Upper lobe of right lung (tissue), 1 donor: ENCODE measurements around the gene DNAJC13. TPM values are rescaled to one million over a fixed set of nuclear protein-coding genes. Genes with fewer than 3 reads are reported as not detected.

Experiments
- ATAC-seq: fragments of 200-7000 bp; cut with Tn5 transposase; one replicate; pipeline ENCODE4 v1.9.1; 2020; ENCODE audit warnings: mild to moderate bottlenecking, moderate library complexity
- DNase-seq: peaks from one replicate; pipeline ENCODE4 v3.0.0-alpha.2; 2020
- H3K27ac ChIP-seq: fragments of 200-600 bp; one replicate; pipeline ENCODE4 v1.8.0; 2022
- H3K27me3 ChIP-seq: fragments of 200-600 bp; one replicate; pipeline ENCODE4 v1.8.0; 2022; ENCODE audit warnings: mild to moderate bottlenecking
- H3K36me3 ChIP-seq: fragments of 200-600 bp; one replicate; pipeline ENCODE4 v1.8.0; 2022
- H3K4me1 ChIP-seq: fragments of 200-600 bp; one replicate; pipeline ENCODE4 v1.8.0; 2022
- H3K4me3 ChIP-seq: fragments of 200-600 bp; one replicate; pipeline ENCODE4 v1.8.0; 2022; ENCODE audit warnings: mild to moderate bottlenecking
- H3K9me3 ChIP-seq: fragments of 200-600 bp; one replicate; pipeline ENCODE4 v1.8.0; 2022
- intact Hi-C: fragments of 100-400 bp; cut with DNase I; formaldehyde crosslinking; loops from one replicate; pipeline ENCODE4 v1.11.0; 2022
- total RNA-seq: library from RNA; stranded (reverse); fragmentation: NEBNext Ultra II Directional; extraction: Animal tissue kit (Norgen Biotek cat#: 25700); gene quantifications from one replicate; pipeline ENCODE4 v1.2.1, GENCODE V29; 2021
- TF ChIP-seq, protein P1 (sequence below): fragments of 200-600 bp; IDR thresholded peaks from one replicate; pipeline ENCODE4 v1.8.0; 2022; ENCODE audit warnings: antibody characterized with exemption
- donor health status: DM: no; HTN: yes; CAD: no; lungs with severe emphysema.

The DNAJC13 gene
- total RNA-seq, 1 donor from 2014 or later = 44.8 TPM

DNA sequence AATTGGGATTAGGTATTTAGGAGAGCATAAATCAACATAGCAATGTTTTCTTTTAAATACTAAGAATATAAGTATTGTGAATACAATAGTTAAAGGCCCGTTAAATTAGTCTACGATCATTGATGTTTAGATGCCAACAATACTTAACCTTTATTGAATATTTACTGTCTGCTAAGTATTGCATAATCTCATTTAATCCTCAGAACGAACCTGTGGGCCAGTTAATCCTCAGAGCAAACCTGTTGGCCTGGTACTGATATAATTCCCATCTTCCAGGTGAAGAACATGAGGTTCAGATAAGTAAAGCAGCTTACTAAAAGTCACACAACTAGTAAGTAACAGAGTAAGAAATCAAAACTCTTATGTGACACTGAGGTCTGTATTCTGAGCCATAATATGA, 122.4 kb downstream of the DNAJC13 start:
- ATAC-seq (no peak), DNase-seq (no peak)
- no peak overlapping the region for H3K4me3 ChIP-seq
- no peaks in the 10 kb centered on the region for H3K9me3 ChIP-seq
- no peaks in the 10 kb centered on the region for H3K27me3 ChIP-seq
- no peaks in the 10 kb centered on the region for H3K4me1 ChIP-seq
- intact Hi-C loops = no loop called here
- no peak overlapping the region for H3K27ac ChIP-seq
- H3K36me3 ChIP-seq = peaks cover 52% of the 10 kb centered on the region
- TF ChIP-seq, protein P1, sequence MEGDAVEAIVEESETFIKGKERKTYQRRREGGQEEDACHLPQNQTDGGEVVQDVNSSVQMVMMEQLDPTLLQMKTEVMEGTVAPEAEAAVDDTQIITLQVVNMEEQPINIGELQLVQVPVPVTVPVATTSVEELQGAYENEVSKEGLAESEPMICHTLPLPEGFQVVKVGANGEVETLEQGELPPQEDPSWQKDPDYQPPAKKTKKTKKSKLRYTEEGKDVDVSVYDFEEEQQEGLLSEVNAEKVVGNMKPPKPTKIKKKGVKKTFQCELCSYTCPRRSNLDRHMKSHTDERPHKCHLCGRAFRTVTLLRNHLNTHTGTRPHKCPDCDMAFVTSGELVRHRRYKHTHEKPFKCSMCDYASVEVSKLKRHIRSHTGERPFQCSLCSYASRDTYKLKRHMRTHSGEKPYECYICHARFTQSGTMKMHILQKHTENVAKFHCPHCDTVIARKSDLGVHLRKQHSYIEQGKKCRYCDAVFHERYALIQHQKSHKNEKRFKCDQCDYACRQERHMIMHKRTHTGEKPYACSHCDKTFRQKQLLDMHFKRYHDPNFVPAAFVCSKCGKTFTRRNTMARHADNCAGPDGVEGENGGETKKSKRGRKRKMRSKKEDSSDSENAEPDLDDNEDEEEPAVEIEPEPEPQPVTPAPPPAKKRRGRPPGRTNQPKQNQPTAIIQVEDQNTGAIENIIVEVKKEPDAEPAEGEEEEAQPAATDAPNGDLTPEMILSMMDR = no peak

DNA sequence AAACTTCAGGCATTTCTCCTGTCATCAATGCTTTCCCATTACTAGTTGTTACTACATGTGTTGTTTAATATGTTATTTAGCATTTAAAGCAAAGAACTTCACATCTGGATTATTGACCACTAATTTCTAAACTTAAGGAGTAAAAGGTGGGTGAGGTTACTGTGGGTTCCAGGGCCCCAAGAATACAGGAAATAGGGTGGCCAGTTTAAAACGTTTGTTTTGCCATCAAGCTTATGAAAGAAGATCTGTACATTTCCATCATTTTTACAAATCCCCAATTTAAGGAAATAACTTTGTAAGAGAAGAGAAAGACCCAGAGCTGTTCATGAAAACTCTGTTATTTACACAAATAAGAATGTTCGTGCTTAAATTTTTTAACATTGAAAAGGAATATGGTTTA, 125.3 kb downstream of the DNAJC13 start:
- ATAC-seq = no peak

DNA sequence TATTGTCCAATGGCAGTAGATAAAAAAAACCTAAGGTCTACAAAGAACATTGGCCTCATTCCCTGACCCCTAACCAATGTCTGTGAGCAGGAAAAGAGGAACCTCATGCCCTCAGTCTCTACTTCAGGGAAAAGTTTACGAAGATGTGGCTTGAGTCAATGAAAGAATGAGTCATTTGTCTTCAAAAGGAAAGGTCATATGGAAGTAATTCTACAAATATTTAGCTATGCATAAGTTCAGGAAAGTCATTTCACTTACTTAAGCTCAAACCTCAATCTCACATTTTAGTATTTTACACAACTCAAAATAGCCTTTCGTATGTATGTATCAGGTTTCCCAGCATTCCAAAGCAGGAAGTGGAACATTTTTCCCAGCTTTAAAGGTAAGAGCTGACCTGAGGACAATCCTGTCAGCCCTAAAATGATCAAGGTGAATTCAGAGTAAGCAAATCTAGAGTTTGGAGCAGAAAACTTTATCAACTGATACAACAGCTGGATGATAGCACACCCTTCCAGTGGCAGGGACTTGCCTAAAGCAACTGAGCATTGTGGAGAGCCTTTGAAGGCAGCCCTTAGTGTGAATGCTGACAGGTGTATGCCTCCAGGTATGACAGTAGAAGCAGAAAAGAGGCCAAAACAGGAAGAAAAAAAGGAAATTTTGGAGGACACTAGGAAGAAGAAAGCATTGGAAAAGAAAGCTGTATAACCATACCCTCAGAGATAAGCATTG, 125.9 kb downstream of the DNAJC13 start:
- intact Hi-C loops = no loop called here
- Histone ChIP-seq H3K4me3 (no peak overlapping the region), H3K36me3 (peaks cover 34% of the 10 kb centered on the region), H3K9me3 (no peaks in the 10 kb centered on the region), H3K27ac (no peak overlapping the region), H3K27me3 (no peaks in the 10 kb centered on the region), H3K4me1 (no peaks in the 10 kb centered on the region)
- peak; percentile 82 for ATAC-seq
- TF ChIP-seq, protein P1 = no peak
- DNase-seq = no peak

More for the DNA sequence above, 125.3 kb downstream of the DNAJC13 start:
- no peak for DNase-seq
- no peak overlapping the region for H3K27ac ChIP-seq
- no peaks in the 10 kb centered on the region for H3K4me1 ChIP-seq
- TF ChIP-seq, protein P1 = no peak
- peaks cover 40% of the 10 kb centered on the region for H3K36me3 ChIP-seq
- H3K4me3 ChIP-seq = no peak overlapping the region
- no peaks in the 10 kb centered on the region for H3K9me3 ChIP-seq
- H3K27me3 ChIP-seq = no peaks in the 10 kb centered on the region
- intact Hi-C loops = no loop called here

DNA sequence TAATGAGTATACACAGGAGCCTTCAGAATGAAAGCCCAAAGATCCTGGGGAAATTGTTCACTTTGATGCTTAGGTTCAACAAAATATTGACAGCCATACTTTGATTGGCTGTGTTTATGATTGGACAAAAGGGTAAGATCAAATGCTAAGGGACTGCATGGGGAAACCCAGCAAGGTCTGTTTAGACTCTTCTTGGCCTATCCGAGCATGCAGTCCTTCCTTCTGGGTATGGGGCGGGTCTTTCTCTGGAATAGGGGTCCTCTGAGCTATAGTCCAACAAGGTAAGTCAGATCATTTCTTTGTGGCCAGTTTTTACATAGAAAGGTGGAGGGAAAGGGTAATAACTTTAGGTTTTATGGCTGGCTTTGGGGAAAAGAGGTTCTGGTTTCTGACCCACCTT, 126.8 kb downstream of the DNAJC13 start:
- H3K4me3 ChIP-seq = no peak overlapping the region
- intact Hi-C loops = no loop called here
- no peak for ATAC-seq
- no peaks in the 10 kb centered on the region for H3K27me3 ChIP-seq
- H3K4me1 ChIP-seq = no peaks in the 10 kb centered on the region
- DNase-seq = no peak
- peaks cover 24% of the 10 kb centered on the region for H3K36me3 ChIP-seq
- no peak overlapping the region for H3K27ac ChIP-seq
- H3K9me3 ChIP-seq = no peaks in the 10 kb centered on the region
- TF ChIP-seq, protein P1 = no peak

DNA sequence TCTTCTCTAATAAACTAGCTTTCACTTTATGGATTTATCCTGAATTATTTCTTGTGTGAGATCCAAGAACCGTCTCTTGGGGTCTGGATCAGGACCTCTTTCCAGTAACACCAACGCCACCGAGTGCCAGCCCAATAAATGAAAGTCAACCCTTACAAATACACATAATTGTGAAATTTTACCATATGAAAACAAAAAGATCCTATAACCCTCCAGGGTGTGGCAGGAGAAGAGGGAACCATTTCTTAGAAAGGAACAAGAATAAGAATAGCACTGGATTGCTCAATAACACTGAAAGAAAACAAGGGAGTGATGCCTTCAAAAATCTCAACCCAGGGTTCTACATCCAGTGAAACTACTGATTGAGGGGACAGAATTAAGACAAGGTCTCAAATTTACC, 128.2 kb downstream of the DNAJC13 start:
- Histone ChIP-seq H3K9me3 (no peaks in the 10 kb centered on the region), H3K27ac (no peak overlapping the region), H3K4me1 (no peaks in the 10 kb centered on the region), H3K36me3 (peaks cover 12% of the 10 kb centered on the region), H3K4me3 (no peak overlapping the region), H3K27me3 (no peaks in the 10 kb centered on the region)
- ATAC-seq = peak; percentile 54
- intact Hi-C loops = no loop called here
- no peak for DNase-seq
- TF ChIP-seq, protein P1 = no peak
